HG03378 (cell line): ENCODE data around the gene TSPAN4.

Experiments
- ATAC-seq: cut with Tn5 transposase; IDR thresholded peaks from one replicate; pipeline ENCODE4 v1.9.1; 2021; ENCODE audit warnings: mild to moderate bottlenecking, moderate library complexity; ENCODE audit not compliant: unreplicated experiment

The TSPAN4 gene

DNA sequence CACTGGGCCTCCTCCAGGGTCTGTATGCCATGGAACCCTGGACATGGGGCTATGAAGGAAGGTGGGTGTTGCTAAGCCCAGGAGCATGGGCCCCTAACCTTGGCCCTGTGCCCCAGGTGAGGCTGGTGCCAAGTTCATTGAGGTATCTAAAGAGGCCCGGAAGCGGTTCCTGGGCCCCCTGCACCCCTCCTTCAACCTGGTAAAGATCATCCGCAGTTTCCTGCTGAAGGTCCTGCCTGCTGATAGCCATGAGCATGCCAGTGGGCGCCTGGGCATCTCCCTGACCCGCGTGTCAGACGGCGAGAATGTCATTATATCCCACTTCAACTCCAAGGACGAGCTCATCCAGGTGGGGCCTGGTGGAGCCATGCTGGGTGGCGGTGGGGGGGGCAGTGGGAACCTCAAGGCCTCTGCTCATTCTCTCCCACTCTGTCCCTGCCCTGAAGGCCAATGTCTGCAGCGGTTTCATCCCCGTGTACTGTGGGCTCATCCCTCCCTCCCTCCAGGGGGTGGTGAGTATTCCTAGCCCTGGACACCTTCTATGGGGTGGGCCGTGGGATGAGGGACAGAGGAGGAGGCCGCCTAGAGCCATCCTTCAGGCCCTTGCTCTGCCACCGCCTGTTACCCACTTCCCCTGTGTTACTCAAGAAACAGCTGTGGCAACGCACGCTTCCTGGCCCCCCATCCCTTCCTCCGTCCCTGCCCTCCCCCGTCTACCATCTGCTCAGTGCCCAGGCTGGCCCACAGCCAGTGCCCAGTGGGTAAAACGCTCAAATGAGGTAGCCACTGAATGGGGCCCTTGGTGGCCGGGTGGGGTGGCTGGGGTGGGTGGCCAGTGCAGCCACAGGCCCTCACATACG is 20.9 kb upstream of the TSPAN4 start:
- no peak for ATAC-seq

- ATAC-seq, result no peak
Measured at GRCh38 chr11:823441-824291, 19.0 kb upstream of the TSPAN4 start.

DNA sequence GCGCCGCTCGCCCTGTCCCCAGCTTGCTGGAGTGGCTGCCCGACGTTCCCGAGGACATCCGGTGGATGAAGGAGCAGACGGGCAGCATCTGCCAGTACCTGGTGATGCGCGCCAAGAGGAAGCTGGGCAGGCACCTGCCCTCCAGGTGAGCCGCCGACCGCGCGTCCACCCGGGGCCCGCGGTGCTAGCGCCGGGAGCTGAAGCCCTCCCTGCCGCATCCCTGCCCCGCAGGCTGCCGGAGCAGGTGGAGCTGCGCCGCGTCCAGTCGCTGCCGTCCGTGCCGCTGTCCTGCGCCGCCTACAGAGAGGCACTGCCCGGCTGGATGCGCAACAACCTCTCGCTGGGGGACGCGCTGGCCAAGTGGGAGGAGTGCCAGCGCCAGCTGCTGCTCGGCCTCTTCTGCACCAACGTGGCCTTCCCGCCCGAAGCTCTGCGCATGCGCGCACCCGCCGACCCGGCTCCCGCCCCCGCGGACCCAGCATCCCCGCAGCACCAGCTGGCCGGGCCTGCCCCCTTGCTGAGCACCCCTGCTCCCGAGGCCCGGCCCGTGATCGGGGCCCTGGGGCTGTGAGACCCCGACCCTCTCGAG is 18.3 kb upstream of the TSPAN4 start:
- ATAC-seq, result no peak

- no peak for ATAC-seq
Measured at GRCh38 chr11:824942-825341, 17.7 kb upstream of the TSPAN4 start.

- ATAC-seq, result no peak
Measured at GRCh38 chr11:825366-826226, 17.1 kb upstream of the TSPAN4 start.

DNA sequence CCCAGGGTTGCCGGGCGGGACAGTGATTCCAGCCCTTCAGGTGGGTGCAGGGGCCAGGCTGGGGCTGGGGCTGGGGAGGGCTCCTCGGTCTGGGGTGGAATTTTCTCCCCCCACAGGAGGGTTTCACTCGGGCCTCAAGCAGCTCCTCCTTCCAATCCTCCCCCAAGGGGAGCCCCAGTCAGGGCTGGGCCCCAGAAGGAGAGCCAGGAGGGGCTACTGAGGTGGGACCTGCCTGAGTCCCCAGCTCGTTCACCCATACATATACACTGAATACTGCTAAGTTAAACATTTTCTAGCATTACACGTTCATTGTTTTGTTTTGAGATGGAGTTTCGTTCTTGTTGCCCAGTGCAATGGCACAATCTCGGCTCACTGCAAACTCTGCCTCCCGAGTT is 16.4 kb upstream of the TSPAN4 start:
- ATAC-seq, result no peak

DNA sequence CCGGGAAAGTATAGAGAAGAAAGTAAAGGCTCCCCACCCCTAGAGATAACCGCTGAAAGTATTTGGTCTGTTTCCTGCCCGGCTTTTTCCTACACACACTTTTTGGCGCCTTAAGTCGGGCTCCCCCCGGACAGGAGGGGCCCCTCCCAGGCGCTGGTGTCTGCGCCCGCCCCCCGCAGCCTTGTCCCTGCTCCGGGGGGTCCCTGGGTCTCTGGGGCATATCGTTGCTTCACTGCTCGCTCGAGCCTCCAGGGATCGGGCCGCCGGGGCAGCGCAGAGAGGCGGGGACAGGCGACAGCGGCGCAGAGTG is 15.9 kb upstream of the TSPAN4 start:
- ATAC-seq, result no peak

DNA sequence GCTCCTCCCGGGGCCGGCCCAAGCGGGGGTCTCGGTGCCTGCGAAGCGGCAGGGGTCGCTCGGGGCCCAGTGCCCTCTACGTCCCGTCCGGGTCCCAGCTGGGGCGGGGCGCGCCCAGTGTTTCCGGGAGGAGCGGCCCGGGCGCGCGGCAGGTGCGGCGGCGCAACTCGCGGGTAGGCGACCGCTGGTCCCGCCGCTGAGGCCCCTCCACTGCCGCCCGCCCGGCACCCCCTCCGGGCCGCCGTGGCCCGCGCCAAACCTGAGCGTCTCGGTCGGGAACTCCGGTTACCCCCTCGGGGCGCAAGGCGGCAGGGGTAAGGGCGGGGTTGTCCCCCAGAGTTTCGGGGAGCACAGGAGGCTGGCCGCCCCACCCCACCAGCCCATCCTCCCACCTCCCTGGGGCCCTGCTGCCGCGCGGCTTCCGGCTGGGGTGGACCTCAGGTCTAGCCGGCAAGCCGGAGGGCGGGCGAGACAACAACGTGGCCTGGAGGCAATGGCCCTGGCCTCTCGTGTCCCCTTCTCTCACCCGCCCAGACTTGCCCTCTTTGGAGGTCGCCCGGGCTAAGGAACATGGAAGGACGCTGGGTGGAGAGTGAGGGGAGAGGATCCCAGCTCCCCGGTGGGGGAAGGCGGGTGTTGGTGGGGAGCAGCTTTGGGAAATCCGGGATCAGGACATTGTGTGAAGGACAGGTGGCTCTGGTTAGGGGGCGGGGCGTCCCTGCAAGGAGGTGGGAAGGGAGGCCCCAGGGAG is 15.3 kb upstream of the TSPAN4 start:
- ATAC-seq, result no peak

DNA sequence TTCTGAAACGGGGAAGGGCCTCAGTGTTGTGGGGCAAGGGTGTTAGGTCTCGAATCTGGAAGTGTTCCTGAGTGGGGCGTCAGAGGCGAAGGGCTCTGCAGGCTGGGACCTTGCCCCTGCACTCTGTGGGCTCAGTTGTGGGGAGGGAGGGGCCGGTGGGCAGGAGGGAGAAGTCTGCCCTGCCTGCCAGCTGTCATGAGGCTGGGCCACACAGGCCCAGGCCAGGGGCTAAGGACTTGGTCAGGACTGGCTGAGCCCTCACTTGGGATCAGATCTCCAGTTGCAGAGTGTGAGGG is 14.8 kb upstream of the TSPAN4 start, which contains the start of gene CRACR2B:
Gene CRACR2B (plus strand): TSS at position 23 of the 296 bp plus-strand sequence. CDS start 689 bp downstream, outside the sequence.
- no peak for ATAC-seq

GRCh38 chr11:828506-829175 is 14.0 kb upstream of the TSPAN4 start:
- no peak for ATAC-seq

- ATAC-seq, result no peak
Measured at GRCh38 chr11:829176-829846, 13.3 kb upstream of the TSPAN4 start.

DNA sequence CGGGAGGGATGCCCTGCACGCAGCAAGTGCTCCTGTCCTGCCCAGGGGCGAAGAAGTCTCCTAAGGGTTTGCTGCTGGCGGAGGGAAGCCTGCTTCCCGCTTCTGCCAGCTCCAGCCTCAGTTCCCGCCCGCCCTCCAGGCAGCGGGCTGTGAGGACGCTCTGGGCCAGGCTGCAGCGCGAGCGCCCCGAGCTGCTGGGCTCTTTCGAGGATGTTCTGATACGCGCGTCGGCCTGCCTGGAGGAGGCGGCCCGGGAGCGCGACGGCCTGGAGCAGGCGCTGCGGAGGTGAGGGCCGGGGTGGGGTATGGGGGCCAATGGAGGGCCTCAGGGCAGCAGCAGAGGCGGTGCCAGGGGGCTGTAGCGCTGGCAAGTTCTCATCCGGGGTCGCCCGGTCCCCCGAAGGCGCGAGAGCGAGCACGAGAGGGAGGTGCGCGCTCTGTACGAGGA is 12.8 kb upstream of the TSPAN4 start:
- ATAC-seq, result no peak

- ATAC-seq, result no peak
Measured at GRCh38 chr11:830295-831117, 12.1 kb upstream of the TSPAN4 start.

- ATAC-seq, result no peak
Measured at GRCh38 chr11:831118-831864, 11.4 kb upstream of the TSPAN4 start.

GRCh38 chr11:831961-832528 is 10.6 kb upstream of the TSPAN4 start:
- no peak for ATAC-seq

- no peak for ATAC-seq
Measured at GRCh38 chr11:832529-833113, 10.0 kb upstream of the TSPAN4 start, which contains the start of gene CD151. TSS of gene CD151 (plus strand) at chr11:832952. CDS start at chr11:836070, 3,118 bp downstream.
